HG03108 (cell line): ENCODE results near the gene NDUFS7.
"Not testable (repeated sequence)": the region's sequence is repeated elsewhere in the genome, so short reads cannot be mapped to it uniquely, and the experiment has no call there.

Experiments
- ATAC-seq: cut with Tn5 transposase; IDR thresholded peaks from one replicate; pipeline ENCODE4 v1.9.1; 2021; ENCODE audit warnings: moderate library complexity; ENCODE audit not compliant: unreplicated experiment

Gene NDUFS7

GRCh38 chr19:1417145-1417544, 33.4 kb downstream of the NDUFS7 start:
- no peak for ATAC-seq

- no peak for ATAC-seq
These were observed 34.2 kb downstream of the NDUFS7 start for GRCh38 chr19:1417681-1418495.

GRCh38 chr19:1418496-1418775, 34.7 kb downstream of the NDUFS7 start:
- no peak for ATAC-seq

- ATAC-seq = no peak
These were observed 35.4 kb downstream of the NDUFS7 start for GRCh38 chr19:1418951-1419738.

- not testable (repeated sequence) for ATAC-seq
These were observed 36.4 kb downstream of the NDUFS7 start for GRCh38 chr19:1420085-1420484.

- no peak for ATAC-seq
These were observed 36.9 kb downstream of the NDUFS7 start for GRCh38 chr19:1420590-1420989.

- ATAC-seq = no peak
These were observed 37.7 kb downstream of the NDUFS7 start for GRCh38 chr19:1421218-1421957.

- ATAC-seq = no peak
These were observed 38.2 kb downstream of the NDUFS7 start for GRCh38 chr19:1421958-1422305.

- ATAC-seq = no peak
These were observed 38.7 kb downstream of the NDUFS7 start for GRCh38 chr19:1422360-1422759.

- ATAC-seq = no peak
These were observed 39.2 kb downstream of the NDUFS7 start for GRCh38 chr19:1422943-1423342.

GRCh38 chr19:1423436-1424191, 39.9 kb downstream of the NDUFS7 start:
- ATAC-seq = no peak

GRCh38 chr19:1424192-1424955, 40.7 kb downstream of the NDUFS7 start:
- ATAC-seq = no peak

GRCh38 chr19:1425102-1425837, 41.6 kb downstream of the NDUFS7 start:
- ATAC-seq = no peak

GRCh38 chr19:1425902-1426301, 42.2 kb downstream of the NDUFS7 start:
- no peak for ATAC-seq

- ATAC-seq = no peak
These were observed 43.0 kb downstream of the NDUFS7 start for GRCh38 chr19:1426736-1427135.

- no peak for ATAC-seq
These were observed 43.7 kb downstream of the NDUFS7 start for GRCh38 chr19:1427221-1427920.

GRCh38 chr19:1428738-1429391, 45.2 kb downstream of the NDUFS7 start:
- no peak for ATAC-seq

- ATAC-seq = no peak
These were observed 46.0 kb downstream of the NDUFS7 start for GRCh38 chr19:1429750-1430149.

- ATAC-seq = no peak
These were observed 46.5 kb downstream of the NDUFS7 start for GRCh38 chr19:1430246-1430645.
